CD4-positive, alpha-beta T cell (primary cell): Measurements from ENCODE around the gene SPINK5. TPM values are rescaled to one million over a fixed set of nuclear protein-coding genes. Genes with fewer than 3 reads are reported as not detected.

Experiments
- ATAC-seq: fragments of 200-7000 bp; cut with Tn5 transposase; one replicate; pipeline ENCODE4 v1.10.0; 2022; ENCODE audit warnings: mild to moderate bottlenecking; ENCODE audit not compliant: poor library complexity
- CTCF ChIA-PET: fragments of 350-600 bp; sonication (Branson Sonifier 250); formaldehyde crosslinking; loops from one replicate; lab custom pipeline; 2021; ENCODE audit warnings: antibody characterized with exemption, inconsistent platforms; lab: Charles Lee
- POLR2A ChIA-PET: fragments of 350-600 bp; sonication (Branson Sonifier 250); formaldehyde crosslinking; loops from one replicate; lab custom pipeline; 2021; ENCODE audit warnings: antibody characterized with exemption, inconsistent platforms; lab: Charles Lee
- DNase-seq, 14 experiments: peaks; one replicate each; pipeline ENCODE4 v3.0.0-alpha.2; 2013 to 2020; ENCODE audit warnings: mixed read lengths in 2 of 14
- H3K27ac ChIP-seq, 2 donors: one replicate each; pipeline versions ENCODE4 v1.5.1 to v1.7.0; 2013; ENCODE audit warnings: low read length in 2 of 2, low read depth in 1 of 2, mild to moderate bottlenecking in 1 of 2
- H3K27me3 ChIP-seq, 2 experiments: 1 replicate in 1 of 2; 2 replicates in 1 of 2; pipeline versions ENCODE4 v1.6.1 to v1.7.0; 2013; ENCODE audit warnings: low read length in 2 of 2, control low read depth in 1 of 2, mild to moderate bottlenecking in 1 of 2, moderate library complexity in 1 of 2; ENCODE audit not compliant: insufficient read depth in 2 of 2, control insufficient read depth in 1 of 2
- H3K36me3 ChIP-seq: one replicate; pipeline ENCODE4 v1.6.1; 2013; ENCODE audit warnings: low read length, control low read depth; ENCODE audit not compliant: insufficient read depth
- H3K4me1 ChIP-seq: one replicate; pipeline ENCODE4 v1.6.1; 2013; ENCODE audit warnings: low read length, control low read depth; ENCODE audit not compliant: insufficient read depth
- H3K4me3 ChIP-seq: one replicate; pipeline ENCODE4 v1.5.1; 2013; ENCODE audit warnings: mild to moderate bottlenecking, low read length, moderate library complexity
- H3K9me3 ChIP-seq, 2 experiments: 1 replicate in 1 of 2; 2 replicates in 1 of 2; pipeline versions ENCODE4 v1.6.1 to v1.7.0; 2013; ENCODE audit warnings: low read length in 2 of 2, mild to moderate bottlenecking in 2 of 2, control low read depth in 1 of 2, moderate library complexity in 1 of 2; ENCODE audit not compliant: control insufficient read depth in 1 of 2, insufficient read depth in 1 of 2
- H3K27ac Mint-ChIP-seq: one replicate; pipeline ENCODE4 v1.8.0; 2020; ENCODE audit warnings: mixed read lengths
- H3K27me3 Mint-ChIP-seq: one replicate; pipeline ENCODE4 v1.8.0; 2021; ENCODE audit warnings: mixed read lengths
- H3K36me3 Mint-ChIP-seq: one replicate; pipeline ENCODE4 v1.8.0; 2021; ENCODE audit warnings: low read depth, mixed read lengths
- H3K4me1 Mint-ChIP-seq: one replicate; pipeline ENCODE4 v1.8.0; 2021; ENCODE audit warnings: low read depth, mixed read lengths
- H3K4me3 Mint-ChIP-seq: one replicate; pipeline ENCODE4 v1.8.0; 2020; ENCODE audit warnings: mild to moderate bottlenecking, mixed read lengths
- H3K9me3 Mint-ChIP-seq: one replicate; pipeline ENCODE4 v1.8.0; 2020; ENCODE audit warnings: mixed read lengths
- CTCF ChIP-seq: fragments of 200-600 bp; IDR thresholded peaks from one replicate; pipeline ENCODE4 v1.8.0; 2022; ENCODE audit warnings: antibody characterized with exemption, mild to moderate bottlenecking
- intact Hi-C, 2 experiments: fragments of 100-400 bp; cut with DNase I in 1 of 2; cut with micrococcal nuclease in 1 of 2; formaldehyde crosslinking; loops; one replicate each; pipeline versions ENCODE4 v1.15.1 to v1.9.0; 2023 to 2025; cut with DNase I, micrococcal nuclease
- total RNA-seq, 174 experiments: library from RNA in 2 of 174; stranded (reverse) in 2 of 174; gene quantifications; one replicate each; pipeline ENCODE4 v1.2.3 and lab custom pipeline; 2021 to 2026

SPINK5 gene
- total RNA-seq, 2 experiments from 2014 or later, result not detected

GRCh38 chr5:148166550-148167283 lies 102.9 kb downstream of the SPINK5 start:
- intact Hi-C loops, result no loop called here
- Histone ChIP-seq H3K27me3 (no peaks in the 10 kb centered on the region), H3K9me3 (no peaks in the 10 kb centered on the region), H3K27ac (no peak overlapping the region), H3K4me3 (no peak overlapping the region), H3K36me3 (no peaks in the 10 kb centered on the region), H3K4me1 (no peaks in the 10 kb centered on the region)
- Mint-ChIP-seq H3K4me1 (no peaks in the 10 kb centered on the region), H3K27ac (no peak overlapping the region), H3K36me3 (no peaks in the 10 kb centered on the region), H3K27me3 (no peaks in the 10 kb centered on the region), H3K4me3 (no peak overlapping the region), H3K9me3 (no peaks in the 10 kb centered on the region)
- ChIA-PET CTCF (no interaction called here), POLR2A (no interaction called here)
- DNase-seq (no peak), ATAC-seq (no peak)
- no peak for TF ChIP-seq CTCF

GRCh38 chr5:148168246-148168645 lies 104.5 kb downstream of the SPINK5 start, which contains the start of gene SPINK14:
Gene SPINK14, plus strand, starts transcription at chr5:148168546. Its CDS starts 1,187 bp downstream, at chr5:148169733.
- DNase-seq, result no peak
- Histone ChIP-seq H3K4me1 (no peaks in the 10 kb centered on the region), H3K4me3 (no peak within 1 kb of the TSS), H3K9me3 (no peaks in the 10 kb centered on the region), H3K27me3 (peaks cover 0 to 6% of the 10 kb centered on the region in 2 experiments), H3K27ac (no peak within 1 kb of the TSS), H3K36me3 (no peaks in the 10 kb centered on the region)
- Mint-ChIP-seq H3K9me3 (no peaks in the 10 kb centered on the region), H3K4me1 (no peaks in the 10 kb centered on the region), H3K27ac (no peak within 1 kb of the TSS), H3K36me3 (no peaks in the 10 kb centered on the region), H3K27me3 (no peaks in the 10 kb centered on the region), H3K4me3 (no peak within 1 kb of the TSS)
- no peak for TF ChIP-seq CTCF
- intact Hi-C loops, result no loop called here
- ChIA-PET POLR2A (no interaction called here), CTCF (no interaction called here)
- ATAC-seq, result no peak

GRCh38 chr5:148172377-148172776 lies 108.6 kb downstream of the SPINK5 start:
- Mint-ChIP-seq H3K27me3 (peaks cover 6% of the 10 kb centered on the region), H3K27ac (no peak overlapping the region), H3K4me1 (no peaks in the 10 kb centered on the region), H3K9me3 (no peaks in the 10 kb centered on the region), H3K36me3 (no peaks in the 10 kb centered on the region), H3K4me3 (no peak overlapping the region)
- ATAC-seq, result no peak
- no peak for TF ChIP-seq CTCF
- H3K36me3 ChIP-seq, result no peaks in the 10 kb centered on the region
- H3K4me3 ChIP-seq, result no peak overlapping the region
- H3K9me3 ChIP-seq, result no peaks in the 10 kb centered on the region
- no peaks in the 10 kb centered on the region for H3K4me1 ChIP-seq
- CTCF ChIA-PET, result no interaction called here
- intact Hi-C loops, result loop anchor here (10.0 kb wide), 2 partner anchors 312 to 862 kb away; no protein-coding TSS in a partner anchor
- H3K27me3 ChIP-seq, result peaks cover 0 to 6% of the 10 kb centered on the region in 2 experiments
- no peak for DNase-seq
- no peak overlapping the region for H3K27ac ChIP-seq
- POLR2A ChIA-PET, result no interaction called here
